ENCODE data around the gene ATRN.

ATRN gene

DNA sequence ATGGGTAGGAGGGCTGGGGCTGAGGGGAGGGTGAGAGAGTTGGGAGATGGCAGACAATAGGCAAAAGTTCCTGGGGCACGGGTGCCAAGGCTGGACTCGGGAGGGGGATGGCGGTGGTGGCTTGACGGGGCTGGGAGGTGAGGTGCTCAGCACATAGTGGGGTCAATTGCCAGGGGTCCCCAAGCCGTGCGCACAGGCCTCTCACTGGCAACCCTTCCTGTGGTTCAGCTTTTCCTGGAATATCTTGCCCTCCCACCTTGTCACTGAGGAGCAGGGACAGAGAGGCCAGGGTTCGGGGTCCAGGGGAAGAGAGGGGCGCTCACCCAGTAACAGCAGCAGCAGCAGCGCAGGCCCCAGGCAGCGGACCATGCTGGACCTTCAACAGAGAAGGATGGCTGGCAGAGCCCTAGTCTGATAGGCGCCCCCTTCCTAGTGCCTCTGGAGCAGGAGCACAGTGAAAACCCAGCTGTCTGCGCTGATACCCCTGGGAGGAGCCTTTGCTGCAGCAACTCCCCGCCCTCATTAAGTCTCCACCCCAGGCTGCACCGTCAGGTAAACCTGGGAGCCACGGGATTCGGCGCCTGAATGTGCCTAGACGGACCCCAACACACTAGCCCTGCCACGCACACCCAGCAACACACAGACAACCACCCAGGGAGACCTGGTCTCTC is 192.3 kb downstream of the ATRN start, which contains the start of gene GFRA4:
Gene GFRA4, minus strand, starts transcription at position 369 of the 671 bp plus-strand sequence. Its CDS starts 0 bp downstream, at position 369.
- Histone ChIP-seq H3K36me3 (ENCODE audit: control insufficient read depth, insufficient read depth, low read length) (no peaks in the 10 kb centered on the region), H3K27me3 (replicated peaks; ENCODE audit: control insufficient read depth, insufficient read depth, low read length) (peaks cover 2% of the 10 kb centered on the region; the same call in 1 of the 2 replicates), H3K4me3 (replicated peaks; ENCODE audit: low read depth, low read length) (no peak within 1 kb of the TSS)
- TF ChIP-seq, protein P1, sequence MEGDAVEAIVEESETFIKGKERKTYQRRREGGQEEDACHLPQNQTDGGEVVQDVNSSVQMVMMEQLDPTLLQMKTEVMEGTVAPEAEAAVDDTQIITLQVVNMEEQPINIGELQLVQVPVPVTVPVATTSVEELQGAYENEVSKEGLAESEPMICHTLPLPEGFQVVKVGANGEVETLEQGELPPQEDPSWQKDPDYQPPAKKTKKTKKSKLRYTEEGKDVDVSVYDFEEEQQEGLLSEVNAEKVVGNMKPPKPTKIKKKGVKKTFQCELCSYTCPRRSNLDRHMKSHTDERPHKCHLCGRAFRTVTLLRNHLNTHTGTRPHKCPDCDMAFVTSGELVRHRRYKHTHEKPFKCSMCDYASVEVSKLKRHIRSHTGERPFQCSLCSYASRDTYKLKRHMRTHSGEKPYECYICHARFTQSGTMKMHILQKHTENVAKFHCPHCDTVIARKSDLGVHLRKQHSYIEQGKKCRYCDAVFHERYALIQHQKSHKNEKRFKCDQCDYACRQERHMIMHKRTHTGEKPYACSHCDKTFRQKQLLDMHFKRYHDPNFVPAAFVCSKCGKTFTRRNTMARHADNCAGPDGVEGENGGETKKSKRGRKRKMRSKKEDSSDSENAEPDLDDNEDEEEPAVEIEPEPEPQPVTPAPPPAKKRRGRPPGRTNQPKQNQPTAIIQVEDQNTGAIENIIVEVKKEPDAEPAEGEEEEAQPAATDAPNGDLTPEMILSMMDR (IDR thresholded peaks at IDR 0.05; ENCODE audit: insufficient read depth, low read length, poor library complexity, severe bottlenecking): no peak
- DNase-seq (ENCODE audit: extremely low read depth, insufficient read length): no peak

DNA sequence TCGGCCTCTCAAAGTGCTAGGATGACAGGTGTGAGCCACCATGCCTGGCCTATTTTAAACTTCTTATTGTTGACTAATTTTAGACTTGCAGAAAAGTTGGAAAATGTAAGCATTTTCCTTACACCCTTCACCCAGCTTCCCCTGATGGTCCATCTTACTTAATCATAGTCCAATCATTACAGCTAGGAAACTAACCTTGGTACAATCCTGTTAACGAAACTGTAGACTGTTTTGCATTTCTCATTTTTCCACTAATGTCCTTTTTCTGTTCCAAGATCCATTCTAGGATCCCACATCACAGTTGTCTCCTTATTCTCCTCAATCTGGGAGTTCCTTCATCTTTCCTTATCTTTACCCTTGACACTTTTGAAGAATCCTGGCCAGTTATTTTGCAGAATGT is 193.0 kb downstream of the ATRN start:
- no peak overlapping the region for H3K4me3 ChIP-seq (replicated peaks; ENCODE audit: low read depth, low read length)
- peaks cover 2% of the 10 kb centered on the region; the same call in 1 of the 2 replicates for H3K27me3 ChIP-seq (replicated peaks; ENCODE audit: control insufficient read depth, insufficient read depth, low read length)
- no peak for DNase-seq (ENCODE audit: extremely low read depth, insufficient read length)
- TF ChIP-seq, protein P1 (IDR thresholded peaks at IDR 0.05; ENCODE audit: insufficient read depth, low read length, poor library complexity, severe bottlenecking): no peak
- H3K36me3 ChIP-seq (ENCODE audit: control insufficient read depth, insufficient read depth, low read length): no peaks in the 10 kb centered on the region

DNA sequence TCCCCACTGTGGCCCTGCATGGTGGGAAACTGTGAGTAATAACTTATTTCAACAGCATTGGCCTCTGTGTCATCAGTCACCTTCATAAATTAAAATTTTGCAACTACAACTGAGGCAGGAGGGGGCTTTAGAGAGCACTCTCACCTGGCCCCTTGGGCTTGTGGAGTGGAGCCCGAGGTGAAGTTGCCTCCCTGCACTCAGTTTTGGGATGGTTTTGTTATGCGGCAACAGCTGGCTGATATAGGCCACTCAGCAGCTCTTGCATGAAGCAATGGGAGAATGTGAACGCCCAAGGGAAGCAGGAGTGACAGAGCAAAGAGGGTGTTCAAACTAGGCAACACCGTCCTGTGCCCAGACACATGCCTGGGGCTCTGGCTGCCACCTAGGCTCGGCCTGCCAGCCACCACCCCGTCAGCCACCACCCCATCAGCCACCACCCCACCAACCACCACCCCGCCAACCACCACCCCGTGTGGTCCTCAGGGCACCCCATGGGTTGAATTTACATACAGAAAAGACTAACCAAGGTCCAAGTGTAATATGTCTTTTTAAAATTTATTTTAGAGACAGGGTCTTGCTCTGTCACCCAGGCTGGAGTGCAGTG is 196.7 kb downstream of the ATRN start:
- H3K27me3 ChIP-seq (replicated peaks; ENCODE audit: control insufficient read depth, insufficient read depth, low read length): peaks cover under 1% of the 10 kb centered on the region; the same call in 1 of the 2 replicates
- TF ChIP-seq, protein P1 (IDR thresholded peaks at IDR 0.05; ENCODE audit: insufficient read depth, low read length, poor library complexity, severe bottlenecking): no peak
- no peak overlapping the region for H3K4me3 ChIP-seq (replicated peaks; ENCODE audit: low read depth, low read length)
- H3K36me3 ChIP-seq (ENCODE audit: control insufficient read depth, insufficient read depth, low read length): no peaks in the 10 kb centered on the region
- DNase-seq (ENCODE audit: extremely low read depth, insufficient read length): no peak

DNA sequence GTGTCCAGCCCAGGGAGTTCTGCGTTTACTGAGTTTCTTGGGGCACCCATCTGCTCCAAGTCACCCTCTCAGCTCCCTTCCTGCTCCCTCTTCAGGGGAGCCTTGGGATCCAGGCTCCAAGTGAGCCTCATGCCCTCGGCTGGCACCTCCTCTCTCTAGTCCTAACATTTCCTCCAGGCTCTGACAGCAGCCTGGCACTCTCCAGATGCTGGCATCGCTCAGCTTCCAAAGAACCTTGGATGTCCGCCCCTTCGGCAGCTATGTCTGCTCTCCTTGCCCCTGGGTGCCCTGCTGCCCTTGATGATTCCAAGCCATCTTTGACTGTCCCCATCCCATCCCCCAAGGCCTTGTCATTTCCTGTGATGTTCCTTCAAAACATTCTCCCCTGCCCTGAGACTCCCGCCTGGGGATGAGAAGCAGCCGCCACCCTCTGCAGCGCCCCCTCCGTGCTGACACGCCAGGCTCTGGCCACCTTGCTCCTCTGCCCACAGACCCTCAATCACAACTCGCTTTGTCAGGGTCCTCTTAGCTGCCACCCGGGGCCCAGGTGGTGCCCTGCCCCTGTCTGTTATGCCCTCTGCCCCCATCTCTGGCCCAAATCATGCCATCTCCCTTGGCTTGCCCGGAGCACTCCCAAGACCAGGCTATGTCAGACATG is 199.0 kb downstream of the ATRN start:
- H3K4me3 ChIP-seq (replicated peaks; ENCODE audit: low read depth, low read length): no peak overlapping the region
- no peaks in the 10 kb centered on the region; the same call in 1 of the 2 replicates for H3K27me3 ChIP-seq (replicated peaks; ENCODE audit: control insufficient read depth, insufficient read depth, low read length)
- TF ChIP-seq, protein P1 (IDR thresholded peaks at IDR 0.05; ENCODE audit: insufficient read depth, low read length, poor library complexity, severe bottlenecking): no peak
- DNase-seq (ENCODE audit: extremely low read depth, insufficient read length): no peak
- H3K36me3 ChIP-seq (ENCODE audit: control insufficient read depth, insufficient read depth, low read length): no peaks in the 10 kb centered on the region

DNA sequence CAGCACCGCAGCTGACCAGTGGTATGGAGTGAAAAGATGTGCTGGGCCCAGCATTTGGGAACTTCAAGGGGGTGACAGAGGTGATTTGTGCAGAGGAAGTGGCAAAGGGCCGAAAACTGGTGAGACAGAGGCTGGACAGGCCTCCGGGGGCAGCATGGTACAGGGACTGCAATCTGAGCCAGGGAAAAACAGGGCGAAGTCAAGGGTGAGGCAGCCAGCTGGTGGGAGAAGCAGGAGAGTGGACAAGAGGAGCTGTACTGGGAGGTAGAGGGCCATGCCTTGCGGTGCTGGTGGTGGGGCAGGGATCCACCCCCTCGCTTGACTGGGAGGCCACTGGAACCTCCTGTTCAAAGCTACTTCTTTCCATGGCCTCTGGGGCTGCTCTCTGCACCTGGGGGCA is 199.7 kb downstream of the ATRN start:
- Histone ChIP-seq H3K36me3 (ENCODE audit: control insufficient read depth, insufficient read depth, low read length) (no peaks in the 10 kb centered on the region), H3K4me3 (replicated peaks; ENCODE audit: low read depth, low read length) (no peak overlapping the region), H3K27me3 (replicated peaks; ENCODE audit: control insufficient read depth, insufficient read depth, low read length) (no peaks in the 10 kb centered on the region; the same call in 1 of the 2 replicates)
- TF ChIP-seq, protein P1 (IDR thresholded peaks at IDR 0.05; ENCODE audit: insufficient read depth, low read length, poor library complexity, severe bottlenecking): no peak
- DNase-seq (ENCODE audit: extremely low read depth, insufficient read length): no peak
